GM12878 (cell line): Measurements from ENCODE around the gene IBTK. TPM values are rescaled to one million over a fixed set of nuclear protein-coding genes. Genes with fewer than 3 reads are reported as not detected.

Source experiments
- BACH1 ChIP-seq: fragments of 450-650 bp; IDR thresholded peaks from 2 replicates; pipeline ENCODE4 v1.6.1; 2017; ENCODE audit warnings: mild to moderate bottlenecking, borderline replicate concordance
- BCL11A ChIP-seq: IDR thresholded peaks from 2 replicates; pipeline ENCODE4 v1.6.1; 2011; ENCODE audit warnings: low read depth, low read length
- DPF2 ChIP-seq: fragments of 450-650 bp; IDR thresholded peaks from 2 replicates; pipeline ENCODE4 v1.6.1; 2017; ENCODE audit warnings: mild to moderate bottlenecking
- EGR1 ChIP-seq, 2 experiments: IDR thresholded peaks; 1 replicate in 1 of 2; 2 replicates in 1 of 2; pipeline ENCODE4 v1.6.1; 2011 to 2012; ENCODE audit warnings: low read depth in 2 of 2, low read length in 2 of 2, borderline replicate concordance in 1 of 2, mild to moderate bottlenecking in 1 of 2, moderate library complexity in 1 of 2
- IKZF1 ChIP-seq: fragments of 450-650 bp; conservative IDR thresholded peaks from 2 replicates; pipeline ENCODE4 v1.6.1; 2017; ENCODE audit warnings: antibody characterized with exemption, mild to moderate bottlenecking
- KLF5 ChIP-seq: fragments of 450-650 bp; IDR thresholded peaks from 2 replicates; pipeline ENCODE4 v1.6.1; 2014; ENCODE audit warnings: mild to moderate bottlenecking; ENCODE audit not compliant: partially characterized antibody
- MTA3 ChIP-seq: IDR thresholded peaks from 2 replicates; pipeline ENCODE4 v1.6.1; 2012; ENCODE audit warnings: low read length, inconsistent platforms, borderline replicate concordance
- NFYA ChIP-seq: IDR thresholded peaks from 2 replicates; pipeline ENCODE4 v1.6.1; 2011; ENCODE audit warnings: low read depth, mild to moderate bottlenecking, low read length, improper control_type of control experiment, borderline replicate concordance
- NRF1 ChIP-seq: conservative IDR thresholded peaks from 2 replicates; pipeline ENCODE4 v1.6.1; 2011; ENCODE audit warnings: mild to moderate bottlenecking, low read depth, low read length, improper control_type of control experiment
- PML ChIP-seq: IDR thresholded peaks from 2 replicates; pipeline ENCODE4 v1.6.1; 2012; ENCODE audit warnings: low read length, inconsistent platforms
- POLR2AphosphoS2 ChIP-seq: IDR thresholded peaks from 2 replicates; pipeline ENCODE4 v1.6.1; 2011; ENCODE audit warnings: low read depth, mild to moderate bottlenecking, low read length, improper control_type of control experiment, moderate library complexity
- RAD21 ChIP-seq: IDR thresholded peaks from 2 replicates; pipeline ENCODE4 v1.6.1; 2011; ENCODE audit warnings: mild to moderate bottlenecking, low read depth, low read length, moderate library complexity; ENCODE audit not compliant: insufficient read depth
- RELA ChIP-seq: fragments of 450-650 bp; IDR thresholded peaks from 2 replicates; pipeline ENCODE4 v1.8.0; 2014; ENCODE audit warnings: borderline replicate concordance; ENCODE audit not compliant: partially characterized antibody
- SMC3 ChIP-seq: IDR thresholded peaks from 2 replicates; pipeline ENCODE4 v1.6.1; 2011; ENCODE audit warnings: low read length, improper control_type of control experiment, borderline replicate concordance
- SP1 ChIP-seq: IDR thresholded peaks from one replicate; pipeline ENCODE4 v1.6.1; 2011; ENCODE audit warnings: low read depth, low read length
- SPI1 ChIP-seq: IDR thresholded peaks from 2 replicates; pipeline ENCODE4 v1.6.1; 2011; ENCODE audit warnings: low read depth, mild to moderate bottlenecking, low read length, moderate library complexity, borderline replicate concordance; ENCODE audit not compliant: insufficient read depth
- TARDBP ChIP-seq: IDR thresholded peaks from 2 replicates; pipeline ENCODE4 v1.6.1; 2016; ENCODE audit warnings: borderline replicate concordance
- TCF12 ChIP-seq: IDR thresholded peaks from 2 replicates; pipeline ENCODE4 v1.6.1; 2011; ENCODE audit warnings: low read depth, mild to moderate bottlenecking, low read length
- ZBTB11 ChIP-seq: fragments of 450-650 bp; formaldehyde crosslinking; IDR thresholded peaks from 2 replicates; pipeline ENCODE4 v1.5.0; 2022; ENCODE audit warnings: mild to moderate bottlenecking, missing genetic modification characterization
- ZNF217 ChIP-seq: fragments of 450-650 bp; IDR thresholded peaks from 2 replicates; pipeline ENCODE4 v1.6.1; 2017; ENCODE audit warnings: antibody characterized with exemption, mild to moderate bottlenecking
- ZNF24 ChIP-seq: fragments of 450-650 bp; IDR thresholded peaks from 2 replicates; pipeline ENCODE4 v1.6.1; 2017; ENCODE audit warnings: antibody characterized with exemption, mild to moderate bottlenecking
- polyA plus RNA-seq, 11 experiments: library from polyadenylated mRNA; depleted of rRNA in 4 of 11; unstranded in 6 of 11; stranded (reverse) in 5 of 11; fragments of >200 nt; fragmentation: Nextera tagmentation in 4 of 11; fragmentation: Illumina TruSeq in 1 of 11; extraction: Ambion mirVana in 4 of 11; extraction: Trizol in 1 of 11; gene quantifications; 1 replicate in 1 of 11; 2 replicates in 10 of 11; pipeline versions ENCODE4 v1.2.1 to v1.2.3, GENCODE V29; 2011 to 2016; ENCODE audit warnings: inconsistent platforms in 2 of 11, missing spikeins in 2 of 11, low read depth in 1 of 11
- total RNA-seq, 4 experiments: library from RNA; depleted of rRNA in 3 of 4; stranded (reverse); fragments of >200 nt in 3 of 4; fragmentation: Illumina TruSeq in 1 of 4; extraction: Trizol in 1 of 4; gene quantifications; 2 replicates each; pipeline versions ENCODE4 v1.2.1 to v1.2.3, GENCODE V29; 2013 to 2021
- TF ChIP-seq, protein P1 (sequence below): IDR thresholded peaks from 2 replicates; pipeline ENCODE4 v1.6.1; 2011; ENCODE audit warnings: borderline replicate concordance, low read depth, mild to moderate bottlenecking, moderate library complexity, low read length; ENCODE audit not compliant: insufficient read depth, poor library complexity, severe bottlenecking
- TF ChIP-seq, protein P2 (sequence below): fragments of 450-650 bp; IDR thresholded peaks from 2 replicates; pipeline ENCODE4 v1.6.1; 2017; ENCODE audit warnings: mild to moderate bottlenecking, moderate library complexity

IBTK gene
- total and polyA plus RNA-seq, 10 of the 15 experiments (the other 5 are each of a cell fraction or from before 2014, with no cell fraction given), result 12.0 to 32.1 (median 20.9) TPM

GRCh38 chr6:82247505-82248272 lies at the start of gene IBTK (continued):
- no peak for TF ChIP-seq ZBTB11 (CRISPR knock-in tag)
- peak; percentile 53 for TF ChIP-seq NFYA
- no peak for TF ChIP-seq BACH1
- no peak for TF ChIP-seq ZNF24
- peak; percentile 97 for TF ChIP-seq SP1
- peak; percentile 83; the same call in 1 of the 2 replicates for TF ChIP-seq PML
- no peak for TF ChIP-seq SMC3
- TF ChIP-seq, protein P1, sequence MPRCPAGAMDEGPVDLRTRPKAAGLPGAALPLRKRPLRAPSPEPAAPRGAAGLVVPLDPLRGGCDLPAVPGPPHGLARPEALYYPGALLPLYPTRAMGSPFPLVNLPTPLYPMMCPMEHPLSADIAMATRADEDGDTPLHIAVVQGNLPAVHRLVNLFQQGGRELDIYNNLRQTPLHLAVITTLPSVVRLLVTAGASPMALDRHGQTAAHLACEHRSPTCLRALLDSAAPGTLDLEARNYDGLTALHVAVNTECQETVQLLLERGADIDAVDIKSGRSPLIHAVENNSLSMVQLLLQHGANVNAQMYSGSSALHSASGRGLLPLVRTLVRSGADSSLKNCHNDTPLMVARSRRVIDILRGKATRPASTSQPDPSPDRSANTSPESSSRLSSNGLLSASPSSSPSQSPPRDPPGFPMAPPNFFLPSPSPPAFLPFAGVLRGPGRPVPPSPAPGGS, result no peak
- TF ChIP-seq TARDBP, result no peak
- no peak for TF ChIP-seq DPF2
- peak; percentile 32 for TF ChIP-seq RELA
- TF ChIP-seq IKZF1, result peak; percentile 78
- no peak for TF ChIP-seq TCF12
- TF ChIP-seq RAD21, result no peak
- no peak for TF ChIP-seq BCL11A
- peak in 1 of 2 experiments; percentile 37; a peak in 1 of 3 replicates for TF ChIP-seq EGR1 (IDR thresholded peaks at IDR 0.05; ENCODE audit: borderline replicate concordance in 1 of 2, low read depth in 2 of 2, low read length in 2 of 2)
- TF ChIP-seq SPI1, result peak; percentile 25; the same call in 1 of the 2 replicates
- no peak for TF ChIP-seq ZNF217
- TF ChIP-seq, protein P2, sequence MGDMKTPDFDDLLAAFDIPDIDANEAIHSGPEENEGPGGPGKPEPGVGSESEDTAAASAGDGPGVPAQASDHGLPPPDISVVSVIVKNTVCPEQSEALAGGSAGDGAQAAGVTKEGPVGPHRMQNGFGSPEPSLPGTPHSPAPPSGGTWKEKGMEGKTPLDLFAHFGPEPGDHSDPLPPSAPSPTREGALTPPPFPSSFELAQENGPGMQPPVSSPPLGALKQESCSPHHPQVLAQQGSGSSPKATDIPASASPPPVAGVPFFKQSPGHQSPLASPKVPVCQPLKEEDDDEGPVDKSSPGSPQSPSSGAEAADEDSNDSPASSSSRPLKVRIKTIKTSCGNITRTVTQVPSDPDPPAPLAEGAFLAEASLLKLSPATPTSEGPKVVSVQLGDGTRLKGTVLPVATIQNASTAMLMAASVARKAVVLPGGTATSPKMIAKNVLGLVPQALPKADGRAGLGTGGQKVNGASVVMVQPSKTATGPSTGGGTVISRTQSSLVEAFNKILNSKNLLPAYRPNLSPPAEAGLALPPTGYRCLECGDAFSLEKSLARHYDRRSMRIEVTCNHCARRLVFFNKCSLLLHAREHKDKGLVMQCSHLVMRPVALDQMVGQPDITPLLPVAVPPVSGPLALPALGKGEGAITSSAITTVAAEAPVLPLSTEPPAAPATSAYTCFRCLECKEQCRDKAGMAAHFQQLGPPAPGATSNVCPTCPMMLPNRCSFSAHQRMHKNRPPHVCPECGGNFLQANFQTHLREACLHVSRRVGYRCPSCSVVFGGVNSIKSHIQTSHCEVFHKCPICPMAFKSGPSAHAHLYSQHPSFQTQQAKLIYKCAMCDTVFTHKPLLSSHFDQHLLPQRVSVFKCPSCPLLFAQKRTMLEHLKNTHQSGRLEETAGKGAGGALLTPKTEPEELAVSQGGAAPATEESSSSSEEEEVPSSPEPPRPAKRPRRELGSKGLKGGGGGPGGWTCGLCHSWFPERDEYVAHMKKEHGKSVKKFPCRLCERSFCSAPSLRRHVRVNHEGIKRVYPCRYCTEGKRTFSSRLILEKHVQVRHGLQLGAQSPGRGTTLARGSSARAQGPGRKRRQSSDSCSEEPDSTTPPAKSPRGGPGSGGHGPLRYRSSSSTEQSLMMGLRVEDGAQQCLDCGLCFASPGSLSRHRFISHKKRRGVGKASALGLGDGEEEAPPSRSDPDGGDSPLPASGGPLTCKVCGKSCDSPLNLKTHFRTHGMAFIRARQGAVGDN, result peak; percentile 72
- no peak for TF ChIP-seq NRF1
- TF ChIP-seq KLF5, result no peak
- TF ChIP-seq MTA3, result no peak; the same call in 1 of the 2 replicates
- peak; percentile 60 for TF ChIP-seq POLR2AphosphoS2
